Gastroesophageal sphincter (tissue), 2 donors: Measurements from ENCODE around the gene SMCO2.

ENCODE experiments used
- EP300 ChIP-seq: sonication (generic); formaldehyde crosslinking; IDR thresholded peaks from one replicate; pipeline ENCODE4 v1.6.1; 2017; ENCODE audit warnings: antibody characterized with exemption, mild to moderate bottlenecking
- POLR2A ChIP-seq, 2 donors: fragments of 450-650 bp; IDR thresholded peaks; one replicate each; pipeline ENCODE4 v1.6.1; 2017; ENCODE audit warnings: antibody characterized with exemption in 2 of 2, mild to moderate bottlenecking in 2 of 2, moderate library complexity in 1 of 2

GRCh38 chr12:27534060-27534764 is 87.7 kb downstream of the SMCO2 start:
- no peak for TF ChIP-seq POLR2A (IDR thresholded peaks at IDR 0.05)
- no peak for TF ChIP-seq EP300
